NCI-H2029 treated with DMSO at 0.1 percent for 48 hours (cell line): Measurements from ENCODE around the gene AFDN.
"Not testable (repeated sequence)": the region's sequence is repeated elsewhere in the genome, so short reads cannot be mapped to it uniquely, and the experiment has no call there.

Experiments
- DNase-seq: peaks from one replicate; lab custom pipeline; 2025; lab: John Stamatoyannopoulos, UW

The AFDN gene

DNA sequence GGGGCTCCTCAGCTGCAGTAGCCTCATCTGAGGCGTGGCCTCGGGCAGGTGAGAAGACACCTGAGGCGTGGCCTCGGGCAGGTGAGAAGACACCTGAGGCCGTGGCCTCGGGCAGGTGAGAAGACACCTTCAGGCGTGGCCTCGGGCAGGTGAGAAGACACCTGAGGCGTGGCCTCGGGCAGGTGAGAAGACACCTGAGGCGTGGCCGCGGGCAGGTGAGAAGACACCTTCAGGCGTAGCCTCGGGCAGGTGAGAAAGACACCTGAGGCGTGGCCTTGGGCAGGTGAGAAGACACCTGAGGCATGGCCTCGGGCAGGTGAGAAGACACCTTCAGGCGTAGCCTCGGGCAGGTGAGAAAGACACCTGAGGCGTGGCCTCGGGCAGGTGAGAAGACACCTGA is 174.8 kb downstream of the AFDN start:
- DNase-seq, result not testable (repeated sequence)

DNA sequence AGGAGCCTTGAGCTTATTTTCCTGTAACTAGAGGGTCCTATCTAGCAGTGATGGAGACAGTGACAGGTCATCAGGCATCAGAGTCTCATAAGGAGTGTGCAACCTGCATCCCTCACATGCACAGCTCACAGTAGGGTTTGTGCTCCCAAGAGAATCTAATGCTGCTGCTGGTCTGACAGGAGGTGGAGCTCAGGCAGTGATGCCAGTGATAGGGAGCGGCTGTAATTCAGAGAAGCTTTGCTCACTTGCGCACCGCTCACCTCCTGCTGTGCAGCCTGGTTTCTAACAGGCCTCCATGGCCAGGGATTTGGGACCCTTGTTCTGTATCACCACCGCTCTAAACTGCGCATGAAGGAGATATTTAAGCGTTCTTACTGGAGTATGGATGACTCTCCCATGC is 176.1 kb downstream of the AFDN start:
- DNase-seq, result no peak

DNA sequence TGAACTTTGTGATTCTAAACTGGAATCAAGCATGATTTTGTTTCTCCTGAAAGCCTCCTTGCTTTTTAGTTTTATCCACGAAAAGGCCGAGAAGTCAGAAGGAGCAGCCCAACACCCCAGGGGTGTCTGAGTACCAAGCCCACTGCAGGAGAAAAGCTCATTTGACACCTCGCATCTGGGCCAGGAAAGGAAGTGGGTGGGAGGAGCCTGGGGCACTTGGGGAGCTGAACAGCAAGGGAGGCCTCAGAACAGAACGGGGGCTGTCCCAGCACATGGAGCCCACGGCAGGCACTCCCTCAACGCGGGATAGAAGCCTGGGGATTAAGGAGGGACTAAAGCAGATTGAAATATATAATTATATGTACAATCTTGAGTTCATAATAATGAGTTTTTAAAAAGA is 177.3 kb downstream of the AFDN start:
- DNase-seq, result no peak

DNA sequence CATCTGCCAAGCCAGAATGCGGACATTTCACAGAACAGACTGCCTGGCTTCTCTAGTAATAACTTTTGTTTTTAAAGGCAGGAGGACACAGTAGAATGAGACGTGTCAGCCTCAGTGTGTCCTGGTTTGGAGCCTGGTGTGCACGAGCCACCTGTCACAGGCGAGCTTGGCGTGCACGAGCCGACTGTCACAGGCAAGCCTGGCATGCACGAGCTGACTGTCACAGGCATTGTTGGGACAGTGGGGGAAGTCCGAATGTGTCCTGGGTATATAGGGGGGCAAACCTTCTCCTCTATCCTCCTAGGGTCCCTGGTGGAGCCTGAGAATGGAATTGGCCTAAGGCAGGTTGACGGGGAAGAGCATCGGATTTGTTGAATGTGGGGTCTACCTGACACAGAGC is 178.2 kb downstream of the AFDN start:
- no peak for DNase-seq

DNA sequence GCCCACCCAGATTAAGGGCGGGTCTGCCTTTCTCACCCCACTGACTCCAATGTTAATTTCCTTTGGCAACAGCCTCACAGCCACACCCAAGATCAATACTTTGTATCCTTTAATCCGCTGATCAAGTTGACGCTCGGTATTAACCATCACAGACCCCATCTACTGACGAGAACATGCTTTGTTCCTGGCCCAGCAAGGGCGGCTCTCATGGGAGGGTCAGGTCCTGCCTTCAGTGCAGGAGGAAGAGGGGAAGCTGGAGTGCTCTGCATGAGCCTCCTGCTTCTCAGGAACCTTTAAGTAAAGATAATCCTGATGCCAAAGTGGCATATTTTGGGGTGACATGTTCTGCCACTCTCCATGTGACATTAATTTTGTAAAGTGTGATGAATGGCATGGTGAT is 179.1 kb downstream of the AFDN start:
- DNase-seq, result no peak

DNA sequence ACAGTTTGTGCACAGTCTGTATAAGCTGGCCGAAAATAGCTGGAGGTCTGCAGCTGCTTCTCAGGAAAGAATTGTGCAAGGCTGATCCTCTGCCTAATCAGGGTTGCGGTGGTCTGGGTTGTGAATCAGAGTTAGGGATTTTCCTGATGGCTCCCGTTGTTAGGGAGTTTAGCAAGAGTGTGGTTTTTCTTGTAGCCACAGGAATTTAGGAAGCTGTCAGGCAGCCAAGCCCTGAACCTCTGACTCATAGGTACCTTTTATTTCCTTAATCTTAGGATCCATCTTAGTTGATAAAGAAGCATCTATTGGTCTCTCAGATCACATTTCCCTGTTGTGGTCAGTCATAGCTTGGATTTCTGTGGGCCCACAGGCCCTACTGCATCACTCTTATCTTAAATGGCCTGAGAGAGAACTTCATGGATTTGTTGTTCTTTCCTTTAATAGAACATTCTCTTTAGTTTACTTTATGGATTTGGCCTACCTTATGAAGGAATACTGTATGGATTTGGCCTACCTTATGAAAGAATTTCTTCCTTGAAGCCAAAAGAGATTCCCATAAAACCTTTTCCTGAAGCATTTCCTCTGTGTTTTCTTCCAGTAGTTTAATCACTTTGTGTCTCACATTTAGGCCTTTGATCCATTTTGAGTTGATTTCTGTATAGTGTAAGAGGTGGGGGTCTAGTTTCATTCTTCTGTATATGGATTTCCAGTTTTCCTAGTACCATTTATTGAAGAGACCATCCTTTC is 181.1 kb downstream of the AFDN start:
- no peak for DNase-seq

DNA sequence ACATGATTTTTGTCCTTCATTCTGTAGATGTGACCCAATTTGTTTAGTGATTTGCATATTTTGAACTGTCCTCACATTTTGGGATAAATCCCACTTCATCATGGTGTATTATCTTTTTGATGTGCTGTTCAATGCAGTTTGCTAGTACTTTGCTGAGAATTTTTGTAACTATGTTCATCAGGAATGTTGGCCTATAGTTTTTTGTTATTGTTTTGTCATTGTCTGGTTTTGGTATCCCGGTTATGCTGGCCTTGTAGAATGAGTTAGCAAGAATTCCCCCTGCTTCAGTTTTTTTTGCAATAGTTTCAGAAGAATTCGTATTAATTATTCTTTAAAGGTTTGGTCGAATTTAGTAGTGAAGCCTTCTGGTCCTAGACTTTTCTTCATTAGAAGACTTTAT is 182.6 kb downstream of the AFDN start:
- DNase-seq, result no peak

DNA sequence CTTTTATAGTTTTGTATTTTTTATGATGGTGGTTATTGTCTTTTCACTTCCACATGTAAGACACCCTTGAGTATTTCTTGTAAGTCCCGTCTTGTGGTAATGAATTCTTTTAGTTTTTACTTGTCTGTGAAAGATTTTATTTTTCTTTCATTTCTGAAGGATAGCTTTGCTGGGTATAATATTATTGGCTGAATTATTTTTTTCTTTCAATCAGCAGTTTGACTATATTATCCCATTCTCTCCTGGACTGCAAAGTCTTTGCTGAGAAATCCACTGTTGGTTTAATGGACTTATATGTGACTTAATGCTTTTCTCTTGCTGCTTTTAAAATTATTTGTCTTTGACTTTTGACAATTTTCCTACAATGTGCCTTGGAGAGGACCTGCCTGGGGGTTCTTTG is 184.6 kb downstream of the AFDN start:
- DNase-seq, result no peak

DNA sequence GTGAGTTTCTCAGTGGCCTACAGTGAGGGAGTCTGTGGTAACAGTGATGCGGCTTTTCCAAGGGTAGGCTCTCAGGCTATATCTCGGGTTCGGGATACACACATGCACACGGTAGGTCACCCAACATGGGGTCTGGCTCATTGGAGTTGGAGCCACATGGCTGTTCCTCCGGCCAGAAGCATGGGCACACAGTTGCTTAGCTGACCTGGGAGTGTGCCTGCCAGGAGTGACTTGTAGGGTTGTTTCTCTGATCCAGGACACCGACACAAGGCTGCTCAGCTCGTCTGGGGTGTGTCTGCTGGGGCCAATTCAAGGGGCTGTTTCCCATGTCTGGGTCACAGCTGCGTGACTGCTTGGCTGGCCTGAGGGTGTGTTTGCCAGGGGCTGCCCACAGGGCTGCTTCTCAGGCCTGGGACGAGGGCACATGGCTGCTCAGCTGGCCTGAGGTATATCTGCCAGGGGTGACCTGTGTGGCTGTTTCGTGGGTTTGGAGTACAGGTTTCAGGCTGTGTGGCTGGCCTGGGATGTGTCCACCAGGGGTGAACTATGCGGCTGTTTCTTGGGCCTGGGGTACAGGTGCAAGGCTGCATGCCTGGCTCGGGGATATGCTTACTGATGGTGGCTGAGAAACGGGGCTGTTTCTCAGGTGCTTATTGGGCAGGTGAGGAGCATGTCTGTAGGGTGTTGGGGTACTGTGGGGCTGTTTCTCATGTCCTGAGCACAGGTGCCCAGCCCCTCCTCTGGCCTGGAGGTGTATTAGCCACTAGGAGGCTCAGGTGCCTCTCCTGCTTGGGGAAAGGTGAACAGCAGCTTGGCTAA is 185.9 kb downstream of the AFDN start:
- DNase-seq, result no peak

DNA sequence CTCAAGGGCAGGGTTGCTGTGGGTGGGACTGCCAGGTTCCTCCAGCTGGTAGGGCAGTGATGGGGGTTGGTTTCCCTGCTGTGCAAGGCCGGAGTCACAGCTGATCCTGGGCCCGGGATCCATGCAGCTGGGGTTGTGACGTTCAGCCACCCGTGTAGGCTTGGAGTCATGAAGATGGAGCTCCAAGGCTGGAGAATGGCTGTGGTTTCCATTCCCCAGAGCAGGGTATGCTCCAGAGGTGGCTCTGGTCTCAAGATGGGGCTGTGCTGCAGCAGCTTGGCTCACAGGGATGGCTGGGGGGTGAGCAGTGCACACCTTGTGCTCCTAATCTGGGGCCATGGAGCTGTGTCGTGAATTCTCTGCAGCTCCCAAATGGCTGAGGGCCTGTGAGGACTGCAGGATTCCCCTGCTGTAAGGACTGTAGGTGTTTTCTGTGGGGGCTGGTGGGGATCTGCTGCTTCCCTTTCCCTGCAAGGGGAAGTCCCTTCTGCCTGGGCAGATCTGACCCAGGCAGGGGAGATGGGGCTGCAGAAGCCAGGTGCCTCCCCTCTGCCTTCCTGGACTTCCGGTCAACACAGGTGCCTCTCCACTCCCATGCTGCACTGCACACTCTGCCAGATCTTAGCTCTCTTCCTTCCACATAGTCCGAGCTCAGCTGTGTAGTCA is 186.7 kb downstream of the AFDN start:
- no peak for DNase-seq

DNA sequence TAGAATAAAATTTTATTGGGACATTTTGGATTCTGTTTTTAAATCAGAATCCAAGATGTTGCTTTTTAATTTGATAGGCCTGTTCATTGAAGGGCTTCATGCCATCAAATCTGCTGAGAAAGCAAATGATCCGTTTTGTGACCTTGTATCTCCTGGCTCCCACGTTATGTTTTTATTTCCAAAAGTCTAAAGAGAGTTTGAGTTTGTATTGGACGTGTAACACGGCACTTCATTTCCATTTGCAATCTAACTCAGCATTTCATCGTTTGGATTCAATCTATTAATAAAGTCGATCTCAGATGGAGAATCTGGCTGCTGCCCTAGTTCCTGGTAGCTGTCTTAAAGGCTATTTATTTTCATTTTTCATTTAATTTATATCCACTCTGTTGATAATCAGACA is 187.7 kb downstream of the AFDN start:
- no peak for DNase-seq

DNA sequence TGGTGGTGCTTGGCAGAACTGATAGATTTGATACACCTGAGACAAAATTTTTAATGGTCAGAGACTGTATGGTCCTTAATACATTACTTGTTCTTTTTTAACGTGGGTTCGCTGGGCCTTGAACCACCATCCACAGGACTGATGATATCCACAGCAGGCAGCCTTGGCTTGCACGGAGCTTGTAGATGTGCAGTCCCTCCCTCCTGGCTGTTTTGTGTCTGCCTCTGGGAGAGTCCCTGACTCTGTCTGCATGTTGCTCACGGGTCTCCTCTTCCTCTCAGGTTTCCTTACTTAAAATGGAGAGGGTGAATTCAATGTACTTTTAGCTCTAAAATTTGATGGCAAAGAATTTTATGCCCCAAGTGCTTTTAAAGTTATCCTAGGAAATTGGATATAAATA is 188.3 kb downstream of the AFDN start:
- no peak for DNase-seq

DNA sequence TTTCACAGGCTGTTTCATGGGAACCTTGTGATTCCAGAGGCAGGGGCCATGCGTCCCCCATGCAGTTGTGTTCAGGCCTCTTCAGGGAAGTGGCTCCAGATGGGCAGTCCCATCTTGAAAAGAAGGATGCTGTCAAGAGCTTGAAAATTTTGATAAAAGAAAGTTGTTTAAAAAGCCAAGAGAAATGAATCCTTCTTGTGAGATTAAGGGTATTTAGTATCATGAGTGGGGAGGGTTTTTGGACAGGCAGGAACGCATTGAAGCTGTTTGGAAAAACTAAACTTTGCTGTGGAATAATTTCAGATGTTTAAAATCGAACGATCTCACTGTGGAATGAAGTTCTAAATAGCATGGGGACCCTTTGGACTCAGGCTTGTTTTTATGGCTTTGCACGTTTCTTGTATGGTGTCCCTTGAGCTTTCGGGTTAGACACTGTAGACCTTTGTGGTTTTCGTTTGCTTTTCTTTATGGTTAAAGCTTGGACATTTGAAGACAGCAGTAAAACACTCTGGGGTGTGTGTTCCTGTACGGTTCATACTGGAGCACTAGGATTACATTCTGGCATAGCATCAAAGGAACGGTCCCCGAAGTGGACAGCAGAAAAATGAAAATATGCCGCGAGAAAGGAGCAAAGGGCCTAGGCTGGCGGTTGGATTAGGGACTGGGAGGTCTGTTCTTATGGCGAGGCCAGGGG is 188.9 kb downstream of the AFDN start:
- DNase-seq, result no peak

DNA sequence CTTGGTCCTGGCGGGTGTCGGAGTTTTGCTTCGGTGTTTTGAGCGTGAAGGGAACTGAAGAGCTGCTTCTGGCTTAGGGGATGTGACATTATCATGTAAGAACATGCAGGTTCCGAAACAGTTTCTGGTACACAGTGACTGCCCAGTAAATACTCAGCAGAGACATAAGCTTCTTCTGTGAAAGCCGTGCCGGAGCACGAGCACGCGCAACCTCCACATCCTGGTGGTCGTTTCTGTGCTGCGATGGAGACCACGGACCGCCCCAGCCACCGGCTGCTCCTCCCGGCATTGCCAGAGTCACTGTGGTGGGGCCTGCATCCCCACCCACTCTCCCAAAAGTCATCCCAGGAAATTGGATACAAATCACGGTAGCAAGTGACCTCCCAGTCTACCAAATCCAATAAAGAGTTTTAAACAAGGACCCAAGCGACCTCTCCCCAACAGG is 189.5 kb downstream of the AFDN start:
- no peak for DNase-seq

DNA sequence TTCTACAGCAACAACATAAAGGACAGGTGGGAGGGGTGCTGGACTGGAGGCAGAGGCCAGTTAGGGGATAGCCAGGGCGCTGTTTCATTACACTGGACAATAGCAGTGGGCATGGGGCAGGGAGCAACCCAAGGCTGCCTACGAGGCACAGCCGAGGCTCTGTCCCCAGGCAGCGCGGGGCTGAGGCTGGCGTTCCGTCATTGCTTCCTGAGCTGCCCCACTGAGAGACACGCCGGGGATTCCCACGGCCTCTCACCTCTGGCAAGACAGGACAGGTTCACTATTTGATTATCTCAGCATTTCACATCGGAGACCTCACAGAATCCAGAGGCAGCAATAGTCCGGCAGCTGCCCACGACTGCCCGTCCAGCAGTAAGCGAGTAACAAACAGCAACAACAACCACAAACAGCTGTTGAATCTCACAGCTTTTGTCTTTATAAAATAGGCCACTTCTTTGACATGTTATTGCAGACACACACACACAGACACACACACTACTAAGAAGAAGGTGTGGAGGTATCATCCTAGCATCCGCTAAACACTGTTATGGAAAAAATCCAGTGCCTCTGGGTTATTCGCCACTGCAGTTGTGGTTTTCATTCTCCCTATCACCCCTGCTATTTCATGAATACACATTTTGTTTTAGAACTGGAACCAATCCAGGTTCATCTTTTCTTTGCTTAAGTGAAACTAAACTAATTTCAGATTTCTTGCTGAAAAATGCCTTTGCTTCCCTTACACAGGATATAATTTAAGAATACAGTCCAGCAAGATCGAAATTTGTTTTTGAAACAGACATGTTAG is 190.2 kb downstream of the AFDN start:
- no peak for DNase-seq

DNA sequence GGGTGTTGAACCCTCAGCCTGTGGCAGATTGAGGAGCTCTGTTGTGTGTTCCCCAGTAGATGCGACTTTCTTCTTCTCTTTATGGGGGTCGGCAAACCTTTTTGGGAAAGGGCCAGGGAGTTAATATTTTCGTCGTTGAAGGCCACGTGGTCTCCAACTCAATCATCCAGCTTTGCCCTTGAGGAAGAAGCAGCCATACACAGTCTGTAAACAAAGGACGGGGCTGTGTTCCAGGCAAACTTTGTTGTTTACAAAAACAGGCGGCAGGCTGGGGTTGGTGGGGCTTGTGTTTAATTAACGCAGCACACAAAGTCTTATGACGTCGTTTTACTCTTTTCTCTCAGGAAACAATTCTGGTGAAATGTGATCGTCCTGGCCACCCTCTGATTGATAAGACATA is 190.9 kb downstream of the AFDN start:
- DNase-seq, result peak; percentile 12

DNA sequence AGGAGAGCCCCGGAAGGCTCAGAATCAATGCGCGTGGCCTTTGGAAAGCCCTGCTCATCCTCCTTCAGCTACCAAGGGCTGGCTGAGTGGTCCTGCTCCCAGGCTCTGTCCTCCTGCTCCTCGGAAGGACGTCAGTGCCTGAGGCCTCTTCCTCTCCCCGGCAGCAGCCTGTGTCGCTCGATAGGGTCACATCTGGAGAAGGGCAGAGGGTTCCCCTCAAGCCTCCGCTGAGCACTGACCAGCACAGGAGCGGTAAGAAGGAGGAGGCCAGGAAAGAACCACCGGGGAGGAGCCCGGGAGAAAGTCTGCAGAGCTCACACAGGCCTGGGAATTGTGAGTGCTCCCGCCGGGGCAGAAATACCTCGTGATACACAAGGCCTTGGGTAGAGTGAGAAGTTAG is 192.0 kb downstream of the AFDN start:
- no peak for DNase-seq

DNA sequence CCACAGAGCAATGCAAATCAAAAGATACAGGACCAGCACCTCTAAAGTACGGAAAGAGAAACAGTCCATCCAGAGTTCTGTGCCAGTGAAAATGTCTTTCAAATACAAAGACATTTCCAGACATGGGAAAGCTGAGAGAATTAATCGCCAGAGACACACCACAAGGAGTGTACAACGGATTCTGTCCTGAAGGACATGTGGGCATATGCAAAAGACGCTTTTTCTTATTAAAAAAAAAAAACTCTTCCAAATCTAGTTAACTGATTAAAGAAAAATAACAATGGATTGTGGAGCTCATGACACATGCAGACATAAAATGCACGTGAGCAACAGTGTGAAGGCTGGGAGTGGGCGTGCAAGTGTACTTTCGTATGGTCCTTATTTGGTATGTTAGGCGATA is 193.5 kb downstream of the AFDN start:
- DNase-seq, result no peak

DNA sequence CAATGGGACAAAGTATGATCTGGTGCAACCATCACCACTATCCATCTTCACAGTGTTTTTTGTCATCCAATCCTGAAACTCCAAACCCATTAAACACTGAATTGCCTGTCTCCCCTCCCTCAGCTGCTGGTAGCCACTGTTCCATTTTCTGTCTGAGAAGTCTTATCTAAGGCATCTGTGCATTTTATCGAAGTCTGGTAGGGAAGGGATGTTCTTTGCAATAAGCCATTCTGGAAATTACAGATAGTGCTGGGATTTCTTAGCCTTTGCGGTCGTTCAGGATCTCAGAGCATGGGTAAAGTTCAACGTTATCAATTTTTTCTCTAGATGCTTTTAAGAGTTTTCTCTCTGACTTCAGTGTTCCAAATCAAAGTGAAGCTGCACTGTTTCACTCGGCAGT is 194.9 kb downstream of the AFDN start:
- DNase-seq, result no peak
